Eye (tissue), 1 donor: Measurements from ENCODE around the gene RNU1-2.
A peak's percentile ranks its signal among the peaks of the same experiment; 100 is the strongest.
"Not testable (repeated sequence)": the region's sequence is repeated elsewhere in the genome, so short reads cannot be mapped to it uniquely, and the experiment has no call there.

Source experiments
- DNase-seq: peaks from one replicate; pipeline ENCODE4 v3.0.0-alpha.2; 2015

The RNU1-2 gene

DNA sequence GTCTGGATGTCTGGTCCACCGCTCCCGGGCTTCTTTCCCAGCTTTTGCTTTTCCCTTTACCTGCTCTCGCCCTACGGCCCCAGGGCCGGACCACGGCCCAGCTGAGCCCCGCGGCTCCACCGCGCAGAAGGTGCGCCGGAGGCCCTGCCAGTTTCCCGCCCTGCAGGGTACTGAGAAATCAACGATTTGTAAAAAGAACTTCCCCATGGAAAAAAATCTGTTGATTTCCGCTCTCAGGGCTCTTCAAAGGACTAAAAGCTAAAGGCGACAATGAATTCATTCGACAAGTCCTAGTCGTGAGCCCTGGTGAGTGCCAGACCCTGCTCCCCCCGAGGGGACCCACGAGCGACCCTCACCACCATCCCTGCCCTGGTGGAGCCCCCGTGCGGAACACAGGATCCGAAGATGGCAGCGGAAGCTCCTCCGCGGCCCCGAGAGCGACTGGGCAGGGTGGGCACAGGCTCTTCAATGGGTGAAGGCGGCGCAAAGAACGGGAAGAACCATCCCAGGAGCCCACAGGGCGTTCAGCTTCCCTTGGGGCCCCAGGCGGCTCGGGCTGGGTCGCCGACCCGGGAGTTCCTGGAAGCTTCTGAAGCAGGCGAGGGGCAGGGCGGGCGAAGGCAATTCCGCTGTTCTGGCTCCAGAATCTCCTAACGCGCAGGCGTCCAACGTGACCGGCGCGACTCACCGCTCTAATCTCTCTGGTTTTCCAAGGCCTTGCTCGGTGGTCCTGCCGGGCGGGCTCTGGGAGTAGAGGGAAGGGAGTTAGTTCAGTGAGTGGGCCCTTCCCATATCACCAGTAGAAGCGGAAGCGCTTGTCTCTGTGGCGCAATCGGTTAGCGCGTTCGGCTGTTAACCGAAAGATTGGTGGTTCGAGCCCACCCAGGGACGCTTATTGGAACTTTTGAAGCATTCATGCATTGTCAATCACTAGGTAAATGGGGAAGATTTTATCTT lies 6.6 kb upstream of the RNU1-2 start:
- peak; percentile 96 for DNase-seq

DNA sequence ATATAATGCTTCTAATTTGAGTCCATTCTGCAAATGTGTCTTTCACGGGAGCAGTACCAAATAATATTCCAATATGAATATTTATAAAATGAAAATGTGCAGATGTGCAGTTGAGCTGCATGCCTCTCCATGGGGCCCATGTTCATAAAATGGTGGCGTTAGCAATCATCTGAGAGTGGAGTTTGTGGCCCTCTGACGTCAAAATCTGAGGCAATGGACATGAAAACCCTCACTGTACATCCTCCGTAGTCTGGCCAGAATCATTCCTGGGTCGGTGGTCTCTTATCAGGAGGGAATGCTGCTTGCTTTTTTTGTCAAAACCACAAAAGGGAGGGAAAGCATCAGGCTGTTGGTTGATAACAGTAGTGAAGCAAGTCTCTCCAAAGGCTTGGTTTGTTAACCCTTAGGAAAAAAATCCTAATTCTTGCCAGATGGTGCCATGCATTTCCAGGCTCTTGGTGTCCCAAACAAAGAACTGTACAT lies 5.2 kb upstream of the RNU1-2 start:
- not testable (repeated sequence) for DNase-seq

DNA sequence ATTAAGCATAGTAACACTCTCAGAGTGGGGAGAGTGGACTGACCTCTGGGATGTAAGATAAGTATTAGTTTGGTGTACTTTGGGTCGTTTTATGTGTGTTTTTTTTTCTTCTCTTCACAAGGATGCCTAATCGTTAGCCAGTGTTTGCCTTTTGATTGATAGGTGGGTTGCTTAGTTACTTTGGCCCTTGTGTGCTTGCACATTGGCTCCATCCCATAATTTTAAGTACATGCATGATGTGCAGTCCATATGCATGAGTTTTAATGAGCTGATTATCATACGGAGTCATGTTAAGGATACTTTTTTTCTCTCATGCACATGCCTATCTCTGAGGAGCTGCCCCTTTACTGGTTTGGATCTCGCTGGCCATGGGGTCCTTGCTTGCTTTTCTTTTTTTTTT lies 4.7 kb upstream of the RNU1-2 start:
- DNase-seq = not testable (repeated sequence)

DNA sequence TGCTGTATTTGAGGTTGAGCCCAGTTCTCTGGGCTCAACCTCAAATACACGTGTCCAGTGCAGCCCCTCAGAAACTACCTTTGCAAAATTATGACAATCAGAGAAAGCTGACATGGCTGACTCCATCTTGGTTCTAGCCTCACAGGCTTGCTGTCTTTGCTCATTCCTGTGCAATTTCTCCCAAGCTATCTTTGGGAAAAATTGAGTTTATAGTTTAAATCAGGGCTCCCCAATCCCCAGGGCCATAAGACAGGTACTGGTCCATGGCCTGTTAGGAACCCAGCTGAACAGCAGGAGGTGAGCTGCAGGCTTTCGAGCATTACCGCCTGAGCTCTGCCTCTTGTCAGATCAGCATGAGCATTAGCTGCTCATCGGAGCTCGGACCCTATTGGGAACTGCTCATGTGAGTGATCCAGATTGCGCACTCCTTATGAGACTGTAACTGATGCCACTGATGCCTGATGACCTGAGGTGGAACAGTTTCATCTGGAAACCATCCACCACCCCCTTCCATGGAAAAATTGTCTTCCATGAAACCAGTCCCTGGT lies 2.7 kb upstream of the RNU1-2 start:
- DNase-seq = not testable (repeated sequence)

DNA sequence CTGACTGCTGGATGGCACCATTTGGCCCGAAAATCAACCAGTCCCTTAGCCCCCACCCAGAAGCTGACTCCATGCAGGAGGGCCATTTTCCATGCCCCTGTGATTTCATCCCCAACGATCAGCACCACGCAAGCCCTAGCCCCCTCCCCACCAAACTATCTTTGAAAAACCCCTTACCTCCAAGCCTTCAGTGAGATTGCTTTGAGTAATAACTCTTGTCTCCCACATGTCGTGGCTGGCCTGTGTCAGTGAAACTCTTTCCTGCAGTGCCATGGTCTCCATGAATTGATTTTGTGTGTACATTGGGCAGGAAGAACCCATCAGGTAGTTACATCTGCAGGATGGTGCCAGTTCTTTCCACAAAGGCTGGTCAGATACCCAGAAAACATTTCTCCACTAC lies 2.0 kb upstream of the RNU1-2 start:
- DNase-seq = not testable (repeated sequence)

DNA sequence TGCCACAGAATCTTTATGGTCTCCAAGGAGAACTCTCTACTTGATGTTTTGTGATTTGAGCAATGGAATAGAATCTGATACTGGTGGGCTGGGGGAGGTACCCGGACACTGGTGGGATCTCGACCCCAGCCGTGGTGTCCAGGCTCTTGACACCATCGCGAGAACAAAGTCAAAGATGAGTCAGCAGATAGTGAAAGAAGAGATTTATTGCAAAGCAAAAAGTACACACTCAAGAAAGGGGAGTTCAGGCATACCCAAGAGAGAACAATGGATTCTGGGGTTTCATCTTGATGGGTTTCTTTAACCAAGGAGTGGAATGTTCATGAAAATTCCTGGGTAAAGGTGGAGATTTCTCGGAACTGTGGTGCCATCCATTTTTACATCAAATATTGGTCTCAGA lies 1.4 kb upstream of the RNU1-2 start:
- DNase-seq = not testable (repeated sequence)

DNA sequence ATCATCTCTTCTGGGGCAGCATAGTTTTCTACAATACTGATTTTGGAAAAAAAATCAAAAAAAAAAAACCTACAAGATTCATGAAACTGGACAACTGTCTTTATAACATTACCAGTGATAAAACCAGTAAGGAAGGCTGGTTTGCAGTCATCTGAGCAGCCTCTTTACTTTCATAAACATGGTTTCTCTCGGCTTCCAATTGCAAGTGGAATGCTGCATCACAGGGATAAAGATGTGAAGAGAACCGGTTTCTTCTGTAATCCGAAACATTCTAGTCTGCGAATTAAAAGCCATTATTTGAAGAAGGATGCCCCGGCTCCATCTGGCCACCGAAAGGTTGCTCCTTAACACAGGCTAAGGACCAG lies 565 bp upstream of the RNU1-2 start:
- DNase-seq = peak; percentile 33

DNA sequence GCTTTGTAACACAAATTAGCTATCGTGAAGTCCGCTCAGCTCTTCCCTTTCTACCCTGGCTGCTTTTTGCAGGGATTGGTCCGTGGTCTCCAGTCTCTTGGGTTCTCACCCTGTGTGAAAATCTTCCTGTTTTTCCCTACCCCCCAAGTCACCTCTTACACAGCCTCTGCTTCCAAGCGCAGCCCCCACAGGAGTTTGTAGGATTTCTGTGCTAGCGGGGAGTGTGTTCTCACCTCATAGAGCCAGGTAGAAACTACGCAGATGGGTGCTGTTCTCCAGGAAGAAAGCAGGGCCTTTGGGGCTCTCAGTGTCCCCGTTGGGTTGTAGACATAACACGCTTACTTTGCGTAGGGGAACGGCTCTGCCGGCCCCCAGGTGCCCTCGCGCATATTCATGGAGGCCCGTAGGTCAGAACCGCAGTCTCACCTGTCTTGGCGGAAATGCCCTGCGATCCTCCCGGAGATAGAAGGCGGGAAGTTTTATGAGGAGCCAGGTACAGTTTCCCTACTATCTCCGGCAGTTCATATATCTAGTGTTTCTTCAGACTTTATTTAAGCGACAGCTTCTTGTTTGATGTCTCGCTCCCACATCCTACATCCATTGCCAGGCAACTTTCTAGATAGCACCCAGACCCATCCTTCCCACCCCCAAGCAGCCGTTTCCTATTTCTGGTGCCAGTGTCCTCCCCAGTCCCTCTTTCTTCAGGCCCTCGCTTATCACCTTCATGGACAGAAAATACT lies 706 bp downstream of the RNU1-2 start:
- peak; percentile 81 for DNase-seq

DNA sequence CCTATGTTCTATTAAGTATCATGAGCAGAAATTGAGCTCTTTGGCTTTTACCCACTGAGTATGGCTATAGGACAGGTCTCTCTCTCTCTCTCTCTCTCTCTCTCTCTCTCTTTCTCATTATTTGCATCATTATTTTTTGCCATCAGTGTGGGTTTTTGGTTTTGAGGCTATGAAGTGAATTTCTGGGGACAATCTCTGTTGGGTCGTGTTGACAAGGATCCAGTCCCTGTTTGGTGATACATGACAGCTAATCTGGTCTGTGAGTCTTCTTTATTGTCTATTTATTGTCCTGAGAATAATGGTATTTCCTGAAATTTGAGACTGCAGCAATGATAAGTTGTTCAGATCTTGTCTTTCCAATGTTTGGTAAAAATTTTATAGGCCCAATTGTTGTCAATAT lies 1.9 kb downstream of the RNU1-2 start:
- DNase-seq = not testable (repeated sequence)

DNA sequence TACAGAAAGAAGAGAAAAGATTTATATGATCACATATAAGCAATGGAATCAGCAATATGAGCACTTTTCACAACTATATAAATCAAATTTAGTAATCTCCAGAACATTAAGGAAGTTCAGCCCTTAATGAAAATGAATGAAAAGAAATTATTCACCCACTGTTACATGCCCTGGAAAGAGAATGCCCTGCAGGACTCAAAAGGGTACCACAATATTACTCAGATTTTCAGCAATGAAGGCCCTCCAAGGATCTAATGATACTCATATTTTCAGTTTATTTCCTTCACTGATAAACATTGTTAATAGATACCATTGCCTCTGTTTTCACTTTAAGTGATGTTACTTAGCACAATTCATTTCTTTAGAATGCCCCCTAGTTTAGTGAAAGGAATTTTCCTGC lies 2.5 kb downstream of the RNU1-2 start:
- DNase-seq = not testable (repeated sequence)

DNA sequence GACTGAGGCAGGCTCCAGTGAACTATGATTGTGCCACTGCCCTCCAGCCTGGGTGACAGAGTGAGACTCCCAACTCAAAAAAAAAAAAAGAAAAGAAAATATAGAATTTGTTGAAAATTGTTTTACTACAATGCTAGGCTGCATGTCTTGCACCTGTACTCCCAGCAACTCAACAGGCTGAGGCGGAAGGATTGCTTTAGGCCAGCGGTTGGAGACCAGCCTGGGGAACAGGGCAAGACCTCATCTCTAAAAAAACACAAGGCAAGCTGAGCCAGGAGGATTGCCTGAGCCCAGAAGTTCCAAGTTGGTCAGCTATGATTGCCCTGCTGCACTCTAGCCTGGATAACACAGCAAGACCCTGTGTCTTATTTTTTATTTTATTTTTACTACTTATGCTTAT lies 3.2 kb downstream of the RNU1-2 start:
- DNase-seq = not testable (repeated sequence)

DNA sequence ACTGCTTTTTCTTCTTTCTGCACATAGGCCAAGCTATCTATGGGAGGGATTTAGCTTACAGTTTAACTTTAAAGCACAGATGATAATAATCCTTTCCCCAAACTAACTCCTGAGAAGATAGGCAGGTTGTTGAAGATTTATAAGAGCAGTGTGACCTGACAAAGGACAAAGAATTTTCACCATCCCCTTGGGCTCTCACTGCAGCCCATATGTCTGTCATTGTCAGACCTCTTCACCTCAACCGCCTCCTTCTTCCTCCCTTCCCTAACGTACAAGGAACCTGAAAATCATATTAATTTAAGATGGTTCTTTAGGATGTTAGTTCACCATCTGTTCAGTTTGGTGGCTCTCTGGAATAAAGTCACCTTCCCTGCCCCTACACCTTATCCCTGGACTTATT lies 5.0 kb downstream of the RNU1-2 start:
- DNase-seq = peak; percentile 72

DNA sequence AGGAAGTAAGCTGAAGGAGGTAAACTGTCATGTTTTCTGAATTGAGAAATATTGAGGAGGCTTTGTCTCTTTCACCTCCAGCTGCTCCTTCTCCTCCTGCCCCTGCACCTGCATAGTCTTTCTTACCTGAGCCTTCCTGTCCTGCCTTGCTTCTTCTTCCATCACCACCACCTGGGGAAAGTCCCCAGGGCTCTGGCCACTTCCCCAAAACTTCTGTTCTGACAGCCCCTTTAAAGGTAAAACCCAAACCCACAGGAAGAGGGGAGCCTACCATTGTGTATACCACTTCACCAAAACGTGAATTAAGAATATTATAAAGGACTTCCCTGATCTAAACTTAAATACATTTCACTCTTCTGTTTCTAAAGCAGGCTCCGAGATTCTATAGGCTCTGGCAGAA lies 5.6 kb downstream of the RNU1-2 start:
- not testable (repeated sequence) for DNase-seq

DNA sequence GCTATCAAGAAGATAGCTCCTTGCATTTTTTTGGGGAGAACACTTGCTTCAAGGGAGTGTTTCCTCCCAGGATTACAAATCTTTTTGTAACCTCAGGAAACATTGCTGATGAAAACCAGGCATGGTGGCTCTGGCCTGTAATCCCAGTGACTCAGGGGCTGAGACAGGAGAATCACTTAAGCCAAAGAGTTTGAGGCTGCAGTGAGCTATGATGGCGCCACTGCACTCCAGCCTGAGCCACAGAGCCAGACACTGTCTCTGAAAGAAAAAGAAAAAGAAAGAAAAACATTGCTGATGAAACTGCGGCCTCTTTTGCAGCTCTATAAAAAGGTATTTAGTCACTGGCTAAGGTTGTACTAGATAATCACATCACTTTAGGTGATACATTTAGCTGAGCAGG lies 7.3 kb downstream of the RNU1-2 start:
- DNase-seq = no peak

DNA sequence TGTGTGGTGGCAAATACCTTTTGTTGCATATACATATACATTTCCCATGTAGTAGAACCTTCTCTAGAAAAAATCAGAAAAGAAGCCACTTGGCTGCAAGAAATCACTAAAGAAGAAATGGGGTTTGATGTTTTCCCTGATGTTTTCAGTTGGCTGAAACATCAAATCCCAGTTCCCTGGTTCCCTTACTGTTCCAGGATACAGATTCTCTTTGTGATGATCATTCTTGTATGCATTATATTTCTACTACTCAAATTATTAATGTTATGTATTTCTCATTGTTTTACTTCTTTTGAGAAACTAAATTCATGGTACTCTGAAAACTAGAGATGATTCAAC lies 7.6 kb downstream of the RNU1-2 start:
- no peak for DNase-seq

DNA sequence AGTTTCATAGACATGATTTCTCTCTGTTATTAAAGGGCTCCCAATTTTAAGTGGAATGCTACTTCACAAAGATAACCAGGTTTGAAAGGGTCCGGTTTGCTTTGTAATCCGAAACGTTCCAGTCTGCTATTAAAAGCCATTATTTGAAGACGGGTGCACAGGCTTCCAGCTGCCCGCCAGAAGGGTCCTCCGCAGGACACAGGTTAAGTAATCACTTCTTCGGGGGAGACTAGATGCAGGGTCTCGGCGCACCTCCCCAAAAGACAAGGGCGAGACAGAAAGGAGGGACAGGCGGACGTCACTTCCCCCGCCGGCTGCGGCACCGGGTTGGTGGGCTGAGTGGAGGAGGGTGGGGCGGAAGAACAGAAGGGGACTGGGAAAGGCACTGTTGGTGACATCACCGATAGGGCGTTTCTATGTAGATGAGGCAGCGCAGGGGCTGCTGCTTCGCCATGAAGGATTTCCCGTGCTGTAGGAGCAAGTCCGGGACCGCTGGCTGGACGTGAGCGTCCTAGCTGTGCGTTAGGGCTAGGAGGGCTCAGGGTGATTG lies 8.9 kb downstream of the RNU1-2 start:
- DNase-seq = peak; percentile 100

DNA sequence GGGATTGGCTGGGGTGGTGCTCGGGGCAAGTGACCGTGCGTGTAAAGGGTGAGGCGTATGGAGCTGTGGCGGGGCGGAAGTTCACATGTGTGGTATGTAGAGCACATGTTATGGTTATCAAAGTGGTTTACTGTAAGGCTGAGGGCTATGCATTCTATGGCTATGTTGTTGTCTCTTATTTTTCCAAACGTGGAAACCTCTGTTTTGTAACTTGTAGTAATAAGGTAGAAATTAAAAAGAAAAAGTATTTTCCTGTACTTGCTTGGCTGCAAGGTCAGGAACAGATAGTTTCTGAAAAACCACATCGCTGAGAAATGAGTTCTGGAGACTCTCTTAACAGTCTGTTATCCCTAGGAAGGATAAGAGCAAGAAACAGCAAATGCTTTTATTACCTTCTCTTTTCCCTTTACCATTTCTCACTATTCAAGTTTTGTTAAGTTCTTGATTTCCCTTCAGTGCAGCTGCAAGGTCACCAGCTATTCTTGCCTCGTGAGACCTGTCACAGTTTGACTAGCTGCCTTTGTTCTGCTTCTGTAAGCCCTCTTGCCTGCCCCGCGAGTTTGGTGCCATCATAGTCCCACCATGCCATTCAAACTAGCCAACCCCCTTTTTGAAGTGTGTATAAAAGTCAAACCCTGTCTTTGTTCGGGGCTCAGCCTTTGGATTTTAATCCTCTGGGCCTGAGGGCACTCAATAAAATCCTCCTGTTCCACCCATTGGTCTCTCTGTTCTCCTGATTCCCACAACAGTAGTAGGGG lies 9.5 kb downstream of the RNU1-2 start:
- peak; percentile 94 for DNase-seq

DNA sequence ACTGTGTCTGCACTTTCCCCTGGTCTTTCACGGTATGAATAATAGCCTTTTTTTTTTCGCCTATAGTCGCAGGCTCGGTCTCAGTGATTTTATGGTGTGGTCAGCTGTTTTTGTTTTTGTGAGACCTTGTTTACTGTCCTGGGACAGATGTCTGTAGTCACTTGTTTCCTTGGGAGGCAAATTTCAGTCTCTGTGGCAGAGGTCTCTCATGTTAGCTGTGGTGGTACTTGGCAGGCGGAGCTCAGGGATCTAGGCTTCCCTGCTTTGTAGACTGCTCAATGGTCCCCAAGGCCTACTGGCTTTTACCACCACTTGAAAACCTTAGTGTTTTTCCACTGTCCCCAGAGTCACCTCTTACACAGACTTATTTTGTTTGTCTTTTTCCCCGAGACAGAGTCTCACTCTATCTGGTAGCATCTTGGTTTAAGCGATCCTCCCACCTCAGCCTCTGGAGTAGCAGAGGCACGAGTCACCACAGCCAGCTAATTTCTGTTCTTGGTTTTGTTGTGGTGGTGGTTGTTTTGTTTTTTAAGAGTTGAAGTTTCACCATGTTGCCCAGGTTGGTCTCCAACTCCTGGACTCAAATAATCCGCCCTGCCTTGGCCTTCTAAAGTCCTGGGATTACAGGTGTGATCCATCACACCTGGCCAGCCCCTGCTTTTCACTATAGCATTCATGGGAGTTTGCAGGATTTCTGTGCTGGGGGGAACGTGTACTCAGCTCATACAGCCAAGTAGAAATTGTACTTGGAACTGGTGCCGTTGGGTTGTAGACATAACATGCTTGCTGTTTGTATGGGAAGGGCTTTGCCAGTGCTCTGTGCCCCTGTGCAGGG lies 10.3 kb downstream of the RNU1-2 start:
- DNase-seq = peak; percentile 57

DNA sequence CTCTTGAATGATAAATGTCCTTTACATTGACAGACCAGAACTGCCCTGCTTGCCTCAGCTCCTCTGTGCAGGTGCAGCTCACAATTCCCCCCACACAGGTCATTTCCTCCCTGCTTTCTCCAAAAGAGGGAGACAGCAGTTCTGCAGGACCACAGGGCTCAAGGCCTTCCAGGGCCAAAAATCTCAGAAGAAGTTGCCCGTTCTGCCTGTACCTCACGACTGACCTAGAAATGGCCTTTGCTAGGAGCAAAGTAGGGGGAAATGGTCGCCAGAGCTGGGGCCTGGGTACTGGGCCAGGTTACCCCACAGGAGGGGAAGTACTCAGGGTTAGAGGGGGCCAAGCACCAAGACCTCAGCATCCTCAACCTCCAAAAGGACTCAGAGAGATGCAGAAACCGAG lies 11.1 kb downstream of the RNU1-2 start:
- no peak for DNase-seq

DNA sequence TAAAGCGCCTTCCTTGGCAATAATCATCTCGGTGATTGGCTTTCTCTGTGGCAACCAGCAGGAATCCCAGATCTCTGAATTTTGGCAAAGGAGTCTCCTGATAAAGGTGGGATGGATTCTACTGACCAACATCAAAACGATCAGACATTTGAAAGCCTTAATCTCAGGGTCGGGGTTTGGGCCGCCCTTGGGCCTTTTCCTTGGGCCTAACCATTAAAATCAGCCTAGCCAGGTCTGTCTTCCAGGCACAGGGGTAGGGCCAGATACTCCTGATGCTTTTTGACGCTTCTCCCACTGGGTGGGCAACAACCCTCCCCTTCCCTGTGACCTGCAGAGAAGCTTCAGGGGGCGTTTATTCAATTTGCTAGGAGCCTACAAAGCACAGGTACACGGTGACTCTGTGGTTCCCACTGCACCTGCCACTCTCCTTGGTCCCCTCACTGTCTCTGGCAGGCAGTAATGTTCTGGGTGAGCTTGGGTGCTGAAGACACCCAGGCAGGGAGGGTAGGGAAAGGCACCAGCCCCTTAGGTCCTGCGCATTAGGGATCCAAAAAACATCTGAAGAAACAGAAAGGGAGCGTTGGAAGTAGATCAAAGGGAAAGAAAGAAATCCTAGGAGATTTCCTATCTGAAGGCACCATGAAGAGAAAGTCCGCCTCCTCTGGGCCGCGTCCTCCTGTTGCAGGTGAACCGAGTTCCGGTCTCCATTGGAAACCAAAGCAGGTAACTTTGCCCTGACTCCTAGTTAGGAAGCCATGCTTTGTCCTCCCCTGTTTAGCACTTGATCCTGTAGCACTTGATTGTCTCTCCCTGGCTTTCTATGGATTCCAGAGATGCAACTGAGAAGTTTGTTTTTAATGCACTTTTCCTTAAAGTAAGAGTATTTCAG lies 12.3 kb downstream of the RNU1-2 start:
- DNase-seq = no peak
